ENCODE results near the gene WLS. TPM values are rescaled to one million over a fixed set of nuclear protein-coding genes. Genes with fewer than 3 reads are reported as not detected.

The WLS gene
- total RNA-seq, 1 experiment from 2014 or later = 19.8 TPM

GRCh38 chr1:68201546-68202238 lies 30.6 kb downstream of the WLS start:
- ChIA-PET CTCF (no interaction called here), POLR2A (ENCODE audit: unreplicated experiment) (no interaction called here)
- no TSS peak for BruUV-seq (replicated peaks)
- Histone ChIP-seq H3K27me3 (ENCODE audit: insufficient read depth, low read depth) (no peaks in the 10 kb centered on the region), H3K4me1 (replicated peaks; ENCODE audit: insufficient read depth) (peaks cover 26% of the 10 kb centered on the region), H3K4me2 (no peak overlapping the region), H2AFZ (no peak overlapping the region), H4K20me1 (ENCODE audit: insufficient read depth) (no peaks in the 10 kb centered on the region), H3K9me2 (ENCODE audit: insufficient read depth) (no peaks in the 10 kb centered on the region), H3K27ac (no peak overlapping the region), H3F3A (ENCODE audit: insufficient read depth, low read depth) (peaks cover 8% of the 10 kb centered on the region), H3K4me3 (no peak overlapping the region), H3K9me3 (ENCODE audit: insufficient read depth, low read depth) (no peaks in the 10 kb centered on the region), H3K79me2 (ENCODE audit: low read depth) (no peaks in the 10 kb centered on the region), H3K36me3 (ENCODE audit: low read depth) (no peaks in the 10 kb centered on the region)
- TF ChIP-seq CTCF (conservative IDR thresholded peaks at IDR 0.05) = no peak
- TF ChIP-seq EZH2 (IDR thresholded peaks at IDR 0.05; ENCODE audit: low read depth) = no peak
- intact Hi-C loops (cut with micrococcal nuclease; ENCODE audit: unreplicated experiment) = no loop called here
- no peak for DNase-seq

DNA sequence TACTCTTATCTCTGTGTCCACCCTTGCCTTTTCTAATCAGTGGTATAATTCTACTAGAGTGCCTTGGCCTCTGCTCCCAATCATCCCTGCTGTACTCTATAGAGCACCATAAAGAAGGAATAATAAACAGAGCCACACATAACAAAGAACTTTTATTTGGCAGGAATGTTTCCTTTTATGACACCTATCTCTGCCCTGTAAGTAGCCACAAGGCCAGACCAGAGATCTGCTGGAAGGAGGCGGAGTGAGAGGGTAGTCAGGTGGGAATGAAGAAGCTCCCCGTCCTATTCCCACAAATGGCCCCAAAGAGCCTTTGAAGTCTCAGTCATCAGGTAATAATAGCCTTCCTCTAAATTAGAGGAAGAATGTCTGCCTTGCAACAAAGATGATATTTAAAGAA lies 32.7 kb downstream of the WLS start:
- Histone ChIP-seq H3K36me3 (ENCODE audit: low read depth) (no peaks in the 10 kb centered on the region), H3K27me3 (ENCODE audit: insufficient read depth, low read depth) (no peaks in the 10 kb centered on the region), H3K79me2 (ENCODE audit: low read depth) (no peaks in the 10 kb centered on the region), H3K4me1 (replicated peaks; ENCODE audit: insufficient read depth) (peaks cover 28% of the 10 kb centered on the region), H3K4me3 (no peak overlapping the region), H3K9me3 (ENCODE audit: insufficient read depth, low read depth) (no peaks in the 10 kb centered on the region), H3K4me2 (no peak overlapping the region), H3K27ac (no peak overlapping the region), H3K9me2 (ENCODE audit: insufficient read depth) (no peaks in the 10 kb centered on the region), H2AFZ (no peak overlapping the region), H3F3A (ENCODE audit: insufficient read depth, low read depth) (peaks cover 8% of the 10 kb centered on the region), H4K20me1 (ENCODE audit: insufficient read depth) (no peaks in the 10 kb centered on the region)
- TF ChIP-seq CTCF (conservative IDR thresholded peaks at IDR 0.05) (no peak), EZH2 (IDR thresholded peaks at IDR 0.05; ENCODE audit: low read depth) (no peak)
- POLR2A ChIA-PET (ENCODE audit: unreplicated experiment) = no interaction called here
- CTCF ChIA-PET = no interaction called here
- no peak for DNase-seq
- BruUV-seq (replicated peaks) = no TSS peak
- intact Hi-C loops (cut with micrococcal nuclease; ENCODE audit: unreplicated experiment) = no loop called here

- Histone ChIP-seq H3K9me3 (ENCODE audit: insufficient read depth, low read depth) (no peaks in the 10 kb centered on the region), H4K20me1 (ENCODE audit: insufficient read depth) (no peaks in the 10 kb centered on the region), H3K4me1 (replicated peaks; ENCODE audit: insufficient read depth) (peaks cover 28% of the 10 kb centered on the region), H2AFZ (no peak overlapping the region), H3K4me2 (no peak overlapping the region), H3K4me3 (no peak overlapping the region), H3K9me2 (ENCODE audit: insufficient read depth) (no peaks in the 10 kb centered on the region), H3K36me3 (ENCODE audit: low read depth) (no peaks in the 10 kb centered on the region), H3K27me3 (ENCODE audit: insufficient read depth, low read depth) (no peaks in the 10 kb centered on the region), H3K27ac (peak overlapping the region; percentile 72), H3K79me2 (ENCODE audit: low read depth) (no peaks in the 10 kb centered on the region), H3F3A (ENCODE audit: insufficient read depth, low read depth) (peaks cover 8% of the 10 kb centered on the region)
- no peak for DNase-seq
- no TSS peak for BruUV-seq (replicated peaks)
- intact Hi-C loops (cut with micrococcal nuclease; ENCODE audit: unreplicated experiment) = no loop called here
- ChIA-PET CTCF (no interaction called here), POLR2A (ENCODE audit: unreplicated experiment) (interaction anchor here (0.5 kb wide), 1 partner anchor 298 kb away, joined by 6 read pairs; the partner anchor contains the start of gene DEPDC1)
- TF ChIP-seq CTCF (conservative IDR thresholded peaks at IDR 0.05) (no peak), EZH2 (IDR thresholded peaks at IDR 0.05; ENCODE audit: low read depth) (no peak)
Observed at GRCh38 chr1:68198752-68199151, 33.6 kb downstream of the WLS start.
